ENCODE results near the gene PDE4D.

DNA sequence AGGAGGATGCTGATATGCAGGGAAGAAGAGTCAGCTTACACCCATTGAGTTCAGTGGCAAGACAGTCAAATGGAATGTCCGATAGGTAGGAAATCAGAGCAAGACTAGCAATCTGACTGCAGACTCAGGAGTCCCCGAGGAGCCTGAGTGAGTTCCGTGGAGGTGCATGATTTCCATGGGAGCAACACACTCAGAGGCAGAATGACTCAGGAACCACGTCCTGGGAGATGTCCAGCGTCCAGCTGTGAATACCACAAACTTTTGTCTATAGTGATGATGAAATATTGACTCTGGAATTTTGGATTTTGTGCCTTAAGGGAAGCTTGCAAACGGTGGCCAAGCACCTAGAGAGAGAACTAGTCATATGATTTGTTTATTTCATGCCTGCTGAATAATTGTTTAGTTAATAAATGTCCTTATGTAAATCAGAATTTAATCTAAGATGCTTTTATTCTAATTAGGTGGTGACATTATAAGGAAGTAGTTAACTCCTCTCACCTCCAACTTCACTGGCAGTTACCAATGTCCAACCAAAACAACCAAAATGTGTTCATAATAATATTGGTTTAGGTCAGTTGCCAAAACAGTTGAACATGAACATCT, 100.4 kb downstream of the PDE4D start:
- TF ChIP-seq CTCF (conservative IDR thresholded peaks at IDR 0.05; ENCODE audit: low read depth, low read length) (no peak), MXI1 (IDR thresholded peaks at IDR 0.05; ENCODE audit: borderline replicate concordance, low read depth, low read length) (no peak), POLR2A (IDR thresholded peaks at IDR 0.05; ENCODE audit: low read depth, low read length) (no peak), RFX5 (IDR thresholded peaks at IDR 0.05; ENCODE audit: low read depth, low read length) (no peak), RAD21 (IDR thresholded peaks at IDR 0.05; ENCODE audit: low read length) (no peak), RCOR1 (IDR thresholded peaks at IDR 0.05; ENCODE audit: insufficient replicate concordance, low read length) (no peak), ELK1 (IDR thresholded peaks at IDR 0.05; ENCODE audit: borderline replicate concordance, low read depth, low read length) (no peak), NFE2L2 (IDR thresholded peaks at IDR 0.05; ENCODE audit: low read depth, low read length) (no peak), CEBPB (IDR thresholded peaks at IDR 0.05; ENCODE audit: low read depth, low read length) (peak; percentile 76), SMC3 (IDR thresholded peaks at IDR 0.05; ENCODE audit: low read depth, low read length) (no peak)
- TF ChIP-seq, protein P1, sequence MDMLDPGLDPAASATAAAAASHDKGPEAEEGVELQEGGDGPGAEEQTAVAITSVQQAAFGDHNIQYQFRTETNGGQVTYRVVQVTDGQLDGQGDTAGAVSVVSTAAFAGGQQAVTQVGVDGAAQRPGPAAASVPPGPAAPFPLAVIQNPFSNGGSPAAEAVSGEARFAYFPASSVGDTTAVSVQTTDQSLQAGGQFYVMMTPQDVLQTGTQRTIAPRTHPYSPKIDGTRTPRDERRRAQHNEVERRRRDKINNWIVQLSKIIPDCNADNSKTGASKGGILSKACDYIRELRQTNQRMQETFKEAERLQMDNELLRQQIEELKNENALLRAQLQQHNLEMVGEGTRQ (IDR thresholded peaks at IDR 0.05; ENCODE audit: low read depth, low read length) = no peak

Data from IMR-90 (cell line).